Skeletal muscle satellite cell (primary cell): ENCODE results near the gene GOLGA6A. TPM values are rescaled to one million over a fixed set of nuclear protein-coding genes. Genes with fewer than 3 reads are reported as not detected.

ENCODE experiments used
- H3K27me3 ChIP-seq: 2 replicates; pipeline ENCODE4 v1.7.0; 2013; ENCODE audit warnings: low read length; ENCODE audit not compliant: control insufficient read depth, insufficient read depth
- H3K36me3 ChIP-seq: 2 replicates; pipeline ENCODE4 v1.7.0; 2013; ENCODE audit warnings: mild to moderate bottlenecking, control low read depth, low read length; ENCODE audit not compliant: insufficient read depth
- H3K4me1 ChIP-seq: 2 replicates; pipeline ENCODE4 v1.7.0; 2013; ENCODE audit warnings: low read length; ENCODE audit not compliant: control insufficient read depth, insufficient read depth
- H3K4me2 ChIP-seq: 2 replicates; pipeline ENCODE4 v1.7.0; 2013; ENCODE audit warnings: mild to moderate bottlenecking, low read length
- H3K4me3 ChIP-seq: 2 replicates; pipeline ENCODE4 v1.7.0; 2013; ENCODE audit warnings: low read length
- H3K9ac ChIP-seq: 2 replicates; pipeline ENCODE4 v1.7.0; 2013; ENCODE audit warnings: mild to moderate bottlenecking, low read depth, low read length, moderate library complexity
- H3K9me3 ChIP-seq: replicated peaks from 2 replicates; pipeline ENCODE4 v1.7.0; 2013; ENCODE audit warnings: mild to moderate bottlenecking, control low read depth, low read length
- small RNA-seq: library from RNA; depleted of rRNA; stranded (forward); fragments of <200 nt; gene quantifications from one replicate; pipeline ENCODE3, GENCODE V24; 2012

Gene GOLGA6A

DNA sequence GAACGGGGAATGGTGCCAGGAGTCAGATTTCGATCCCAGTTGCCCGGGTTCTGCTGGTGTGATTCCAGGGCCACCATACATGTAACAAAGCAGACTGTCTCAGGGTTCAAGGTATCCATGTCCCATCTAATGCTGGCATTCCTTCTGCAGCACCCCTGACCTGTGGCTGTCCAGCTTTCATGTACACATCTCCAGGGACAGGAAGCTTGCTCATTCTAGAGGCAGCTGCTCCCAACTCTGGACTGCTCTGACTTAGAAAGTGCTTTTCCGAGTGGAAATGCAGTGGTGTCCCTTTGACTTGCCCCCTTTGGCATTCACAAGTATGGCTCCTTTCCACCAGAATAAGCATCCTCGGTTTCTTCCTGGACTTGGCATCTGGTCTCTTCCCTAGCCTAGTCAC is 56.9 kb downstream of the GOLGA6A start:
- H3K4me2 ChIP-seq, result no peak overlapping the region
- H3K9me3 ChIP-seq, result no peaks in the 10 kb centered on the region
- H3K27me3 ChIP-seq, result no peaks in the 10 kb centered on the region
- H3K4me1 ChIP-seq, result peaks cover 6% of the 10 kb centered on the region
- H3K4me3 ChIP-seq, result no peak overlapping the region
- H3K9ac ChIP-seq, result no peak overlapping the region
- peaks cover 47% of the 10 kb centered on the region for H3K36me3 ChIP-seq

- Histone ChIP-seq H3K4me2 (no peak overlapping the region), H3K4me3 (no peak overlapping the region), H3K9me3 (no peaks in the 10 kb centered on the region), H3K9ac (no peak overlapping the region), H3K36me3 (peaks cover 47% of the 10 kb centered on the region), H3K27me3 (no peaks in the 10 kb centered on the region), H3K4me1 (peaks cover 6% of the 10 kb centered on the region)
Measured at GRCh38 chr15:74024687-74025086, 57.7 kb downstream of the GOLGA6A start.

DNA sequence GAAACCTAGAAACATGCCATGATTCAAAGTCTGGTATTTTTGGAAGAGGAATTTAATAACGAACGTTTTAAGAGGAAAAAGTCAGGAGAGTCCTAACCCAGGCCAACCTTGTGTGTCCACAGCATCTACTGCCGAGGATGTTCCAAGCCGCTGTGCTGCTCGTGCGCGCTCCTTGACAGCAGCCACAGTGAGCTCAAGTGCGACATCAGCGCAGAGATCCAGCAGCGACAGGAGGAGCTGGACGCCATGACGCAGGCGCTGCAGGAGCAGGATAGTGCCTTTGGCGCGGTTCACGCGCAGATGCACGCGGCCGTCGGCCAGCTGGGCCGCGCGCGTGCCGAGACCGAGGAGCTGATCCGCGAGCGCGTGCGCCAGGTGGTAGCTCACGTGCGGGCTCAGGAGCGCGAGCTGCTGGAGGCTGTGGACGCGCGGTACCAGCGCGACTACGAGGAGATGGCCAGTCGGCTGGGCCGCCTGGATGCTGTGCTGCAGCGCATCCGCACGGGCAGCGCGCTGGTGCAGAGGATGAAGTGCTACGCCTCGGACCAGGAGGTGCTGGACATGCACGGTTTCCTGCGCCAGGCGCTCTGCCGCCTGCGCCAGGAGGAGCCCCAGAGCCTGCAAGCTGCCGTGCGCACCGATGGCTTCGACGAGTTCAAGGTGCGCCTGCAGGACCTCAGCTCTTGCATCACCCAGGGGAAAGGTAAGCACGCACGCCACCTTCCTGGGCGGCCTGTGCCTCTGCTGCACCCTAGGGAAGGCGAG is 59.5 kb downstream of the GOLGA6A start:
- H3K4me1 ChIP-seq, result peaks cover 6% of the 10 kb centered on the region
- no peak overlapping the region for H3K9ac ChIP-seq
- no peak overlapping the region for H3K4me2 ChIP-seq
- no peaks in the 10 kb centered on the region for H3K27me3 ChIP-seq
- H3K4me3 ChIP-seq, result no peak overlapping the region
- no peaks in the 10 kb centered on the region for H3K9me3 ChIP-seq
- H3K36me3 ChIP-seq, result peaks cover 44% of the 10 kb centered on the region

Small RNA genes lying within 50 kb of the gene (small RNA-seq; reads per million reads assigned to genes)
- gene RN7SL429P, result not detected
